Measurements from ENCODE around the gene PAPPA2. TPM values are rescaled to one million over a fixed set of nuclear protein-coding genes. Genes with fewer than 3 reads are reported as not detected.

PAPPA2 gene
- total RNA-seq, 4 donors from 2014 or later, result 0.55 to 3.3 (median 2.2) TPM; not detected in 1

- in situ Hi-C loops (cut with MboI; ENCODE audit: low pct_ligation_motif_present in 1 of 4, low pct_unique_long_range_greater_than_20kb in 1 of 4, low sequenced_read_pairs in 3 of 4) (no loop called here), intact Hi-C loops (cut with DNase I; ENCODE audit: low total_unique reads) (no loop called here)
- WGBS, 2 donors (ENCODE audit: low coverage in 1 of 2), result 91% methylated on average over 2 of the region's 2 CpGs; no CpG with 5 or more reads in 1 of the 2 donors
- Histone ChIP-seq H3K4me1 (no peaks in the 10 kb centered on the region), H3K9me3 (no peaks in the 10 kb centered on the region), H3K36me3 (no peaks in the 10 kb centered on the region), H3K27ac (no peak overlapping the region), H3K4me3 (no peak overlapping the region), H3K27me3 (no peaks in the 10 kb centered on the region)
- DNase-seq, result no peak
- TF ChIP-seq EP300 (IDR thresholded peaks at IDR 0.05; ENCODE audit: low read depth) (no peak), POLR2A (IDR thresholded peaks at IDR 0.05) (no peak), POLR2AphosphoS5 (IDR thresholded peaks at IDR 0.05) (no peak), CTCF (IDR thresholded peaks at IDR 0.05) (no peak)
Observed at GRCh38 chr1:176770066-176770465, 307.1 kb downstream of the PAPPA2 start.

DNA sequence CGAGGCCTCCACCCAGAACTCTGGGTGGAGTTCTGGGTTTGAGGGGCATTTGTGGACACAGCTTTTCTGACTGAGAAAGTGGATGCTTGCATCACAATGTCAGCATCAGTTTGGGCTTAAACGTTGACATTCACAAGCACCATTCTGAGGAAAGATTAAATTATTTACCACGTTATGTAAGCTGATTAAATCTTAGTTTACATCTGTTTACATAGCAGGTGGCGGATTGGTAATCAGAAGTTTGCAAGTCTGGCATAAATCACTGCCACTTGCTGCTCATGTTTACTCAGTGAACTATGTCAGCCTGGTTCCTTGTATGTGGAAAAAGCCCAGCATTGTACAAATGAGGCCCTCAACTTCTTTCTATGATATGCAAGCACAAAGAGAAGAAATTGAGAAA, 310.1 kb downstream of the PAPPA2 start:
- in situ Hi-C loops (cut with MboI; ENCODE audit: low pct_ligation_motif_present in 1 of 4, low pct_unique_long_range_greater_than_20kb in 1 of 4, low sequenced_read_pairs in 3 of 4) (no loop called here), intact Hi-C loops (cut with DNase I; ENCODE audit: low total_unique reads) (no loop called here)
- Histone ChIP-seq H3K36me3 (no peaks in the 10 kb centered on the region), H3K27me3 (no peaks in the 10 kb centered on the region), H3K27ac (no peak overlapping the region), H3K9me3 (no peaks in the 10 kb centered on the region), H3K4me1 (no peaks in the 10 kb centered on the region), H3K4me3 (no peak overlapping the region)
- WGBS, 2 donors (ENCODE audit: low coverage in 1 of 2), result 12 to 13% methylated on average over 2 to 4 of the region's 4 CpGs
- no peak for DNase-seq
- TF ChIP-seq POLR2A (IDR thresholded peaks at IDR 0.05), result no peak
- TF ChIP-seq POLR2AphosphoS5 (IDR thresholded peaks at IDR 0.05), result no peak
- no peak for TF ChIP-seq CTCF (IDR thresholded peaks at IDR 0.05)
- TF ChIP-seq EP300 (IDR thresholded peaks at IDR 0.05; ENCODE audit: low read depth), result no peak

- in situ Hi-C loops (cut with MboI; ENCODE audit: low pct_ligation_motif_present in 1 of 4, low pct_unique_long_range_greater_than_20kb in 1 of 4, low sequenced_read_pairs in 3 of 4) (no loop called here), intact Hi-C loops (cut with DNase I; ENCODE audit: low total_unique reads) (no loop called here)
- Histone ChIP-seq H3K36me3 (no peaks in the 10 kb centered on the region), H3K4me3 (no peak overlapping the region), H3K27ac (no peak overlapping the region), H3K9me3 (no peaks in the 10 kb centered on the region), H3K4me1 (no peaks in the 10 kb centered on the region), H3K27me3 (no peaks in the 10 kb centered on the region)
- no peak for TF ChIP-seq EP300 (IDR thresholded peaks at IDR 0.05; ENCODE audit: low read depth)
- no peak for TF ChIP-seq CTCF (IDR thresholded peaks at IDR 0.05)
- TF ChIP-seq POLR2AphosphoS5 (IDR thresholded peaks at IDR 0.05), result no peak
- TF ChIP-seq POLR2A (IDR thresholded peaks at IDR 0.05), result no peak
- DNase-seq, result no peak
- WGBS, 2 donors (ENCODE audit: low coverage in 1 of 2), result 59 to 65% methylated on average over 2 to 4 of the region's 4 CpGs
Observed at GRCh38 chr1:176774224-176774623, 311.2 kb downstream of the PAPPA2 start.

DNA sequence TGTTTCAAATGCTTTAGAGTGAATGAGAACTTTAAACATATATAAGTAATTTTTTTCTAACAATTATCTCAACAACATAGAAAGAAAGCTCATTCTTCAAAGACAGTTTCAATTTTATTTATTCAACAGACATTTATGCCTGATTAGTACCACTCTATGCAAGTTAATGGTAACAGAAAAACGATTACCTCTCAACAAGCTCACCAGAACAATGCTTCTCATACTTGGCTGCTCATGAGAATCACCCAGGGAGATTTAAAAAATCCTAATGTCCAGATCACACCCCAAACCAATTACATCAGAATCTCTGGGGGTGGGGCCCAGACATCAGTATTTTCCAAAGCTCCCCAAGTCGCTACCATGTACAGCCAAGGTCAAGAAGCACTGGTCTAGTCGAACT, 312.4 kb downstream of the PAPPA2 start:
- 61 to 66% methylated on average over 2 to 3 of the region's 3 CpGs for WGBS, 2 donors (ENCODE audit: low coverage in 1 of 2)
- Histone ChIP-seq H3K4me1 (no peaks in the 10 kb centered on the region), H3K27ac (no peak overlapping the region), H3K9me3 (no peaks in the 10 kb centered on the region), H3K36me3 (no peaks in the 10 kb centered on the region), H3K4me3 (no peak overlapping the region), H3K27me3 (no peaks in the 10 kb centered on the region)
- intact Hi-C loops (cut with DNase I; ENCODE audit: low total_unique reads), result no loop called here
- in situ Hi-C loops (cut with MboI; ENCODE audit: low pct_ligation_motif_present in 1 of 4, low pct_unique_long_range_greater_than_20kb in 1 of 4, low sequenced_read_pairs in 3 of 4), result no loop called here
- no peak for DNase-seq
- TF ChIP-seq POLR2A (IDR thresholded peaks at IDR 0.05), result no peak
- no peak for TF ChIP-seq POLR2AphosphoS5 (IDR thresholded peaks at IDR 0.05)
- no peak for TF ChIP-seq EP300 (IDR thresholded peaks at IDR 0.05; ENCODE audit: low read depth)

DNA sequence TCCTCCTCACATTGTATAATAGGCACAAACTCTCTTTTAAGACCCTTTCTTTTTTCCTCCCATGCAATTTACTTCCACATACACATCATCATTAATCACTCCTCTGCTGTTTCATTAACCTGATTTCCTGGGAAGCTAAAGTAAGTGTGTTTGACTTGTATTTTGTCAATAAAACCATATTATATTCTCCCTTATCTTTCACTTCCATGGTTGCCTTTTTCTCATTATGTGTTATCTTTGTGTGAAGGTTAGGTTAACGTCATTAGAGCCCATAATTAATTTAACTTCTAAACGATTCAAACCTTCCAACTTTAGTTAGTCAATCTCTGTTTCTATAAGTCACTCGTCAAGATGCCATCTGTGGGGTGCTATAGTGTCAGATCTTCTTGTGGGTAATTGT, 313.0 kb downstream of the PAPPA2 start:
- H3K27ac ChIP-seq, result no peak overlapping the region
- 52 to 80% methylated on average over 1 to 3 of the region's 3 CpGs for WGBS, 2 donors (ENCODE audit: low coverage in 1 of 2)

More for the DNA sequence above, 313.0 kb downstream of the PAPPA2 start:
- Histone ChIP-seq H3K4me1 (no peaks in the 10 kb centered on the region), H3K36me3 (no peaks in the 10 kb centered on the region), H3K9me3 (no peaks in the 10 kb centered on the region), H3K4me3 (no peak overlapping the region), H3K27me3 (no peaks in the 10 kb centered on the region)
- in situ Hi-C loops (cut with MboI; ENCODE audit: low pct_ligation_motif_present in 1 of 4, low pct_unique_long_range_greater_than_20kb in 1 of 4, low sequenced_read_pairs in 3 of 4) (no loop called here), intact Hi-C loops (cut with DNase I; ENCODE audit: low total_unique reads) (no loop called here)
- DNase-seq, result no peak
- TF ChIP-seq CTCF (IDR thresholded peaks at IDR 0.05) (no peak), POLR2AphosphoS5 (IDR thresholded peaks at IDR 0.05) (no peak), POLR2A (IDR thresholded peaks at IDR 0.05) (no peak), EP300 (IDR thresholded peaks at IDR 0.05; ENCODE audit: low read depth) (no peak)

All from transverse colon (tissue), 4 donors.